Peyer's patch (tissue), 4 donors: ENCODE data around the gene BSN.

Experiments
- POLR2A ChIP-seq, 2 donors: fragments of 450-650 bp; IDR thresholded peaks; one replicate each; pipeline ENCODE4 v1.5.1; 2017; ENCODE audit warnings: antibody characterized with exemption in 2 of 2, mild to moderate bottlenecking in 2 of 2, moderate library complexity in 2 of 2
- TF ChIP-seq, protein P1 (sequence below), 6 experiments: fragments of 450-650 bp in 4 of 6; fragments of 200-600 bp in 2 of 6; sonication (generic) in 1 of 6; IDR thresholded peaks; one replicate each; pipeline ENCODE4 v1.5.1; 2017 to 2019; ENCODE audit warnings: antibody characterized with exemption in 6 of 6, mild to moderate bottlenecking in 3 of 6, moderate library complexity in 1 of 6

GRCh38 chr3:49717211-49717958, 163.1 kb downstream of the BSN start:
- TF ChIP-seq, protein P1, sequence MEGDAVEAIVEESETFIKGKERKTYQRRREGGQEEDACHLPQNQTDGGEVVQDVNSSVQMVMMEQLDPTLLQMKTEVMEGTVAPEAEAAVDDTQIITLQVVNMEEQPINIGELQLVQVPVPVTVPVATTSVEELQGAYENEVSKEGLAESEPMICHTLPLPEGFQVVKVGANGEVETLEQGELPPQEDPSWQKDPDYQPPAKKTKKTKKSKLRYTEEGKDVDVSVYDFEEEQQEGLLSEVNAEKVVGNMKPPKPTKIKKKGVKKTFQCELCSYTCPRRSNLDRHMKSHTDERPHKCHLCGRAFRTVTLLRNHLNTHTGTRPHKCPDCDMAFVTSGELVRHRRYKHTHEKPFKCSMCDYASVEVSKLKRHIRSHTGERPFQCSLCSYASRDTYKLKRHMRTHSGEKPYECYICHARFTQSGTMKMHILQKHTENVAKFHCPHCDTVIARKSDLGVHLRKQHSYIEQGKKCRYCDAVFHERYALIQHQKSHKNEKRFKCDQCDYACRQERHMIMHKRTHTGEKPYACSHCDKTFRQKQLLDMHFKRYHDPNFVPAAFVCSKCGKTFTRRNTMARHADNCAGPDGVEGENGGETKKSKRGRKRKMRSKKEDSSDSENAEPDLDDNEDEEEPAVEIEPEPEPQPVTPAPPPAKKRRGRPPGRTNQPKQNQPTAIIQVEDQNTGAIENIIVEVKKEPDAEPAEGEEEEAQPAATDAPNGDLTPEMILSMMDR (IDR thresholded peaks at IDR 0.05), result no peak
- TF ChIP-seq POLR2A (IDR thresholded peaks at IDR 0.05), result no peak
